Spleen (tissue), 7 donors: Measurements from ENCODE around the gene KLC4.

ENCODE experiments used
- CTCF ChIP-seq, 11 experiments: fragments of 200-600 bp in 7 of 11; fragments of 450-650 bp in 4 of 11; sonication (generic) in 4 of 11; IDR thresholded peaks in 8 of 11; conservative IDR thresholded peaks in 3 of 11; 1 replicate in 7 of 11; 2 replicates in 4 of 11; pipeline versions ENCODE4 v1.4.0 to v1.8.0; 2016 to 2021; ENCODE audit warnings: antibody characterized with exemption in 11 of 11, inconsistent platforms in 4 of 11, mild to moderate bottlenecking in 1 of 11
- POLR2A ChIP-seq, 3 donors: fragments of 450-650 bp; IDR thresholded peaks; one replicate each; pipeline ENCODE4 v1.5.1; 2017; ENCODE audit warnings: antibody characterized with exemption in 3 of 3, mild to moderate bottlenecking in 1 of 3
- POLR2AphosphoS5 ChIP-seq, 3 donors: sonication (generic); formaldehyde crosslinking; IDR thresholded peaks; one replicate each; pipeline ENCODE4 v1.5.1; 2017; ENCODE audit warnings: antibody characterized with exemption in 3 of 3
- donor health status: DM: no; HTN: no; CAD: no; lungs with moderate emphysema.
- donor health status: DM: no; HTN: no; CAD: no.
- donor health status: DM: no; HTN: no; CAD: no.

GRCh38 chr6:43060034-43060754, 763 bp downstream of the KLC4 start:
- TF ChIP-seq CTCF (IDR thresholded peaks at IDR 0.05 in 8 of 11, conservative IDR thresholded peaks at IDR 0.05 in 3 of 11) (no peak), POLR2A (IDR thresholded peaks at IDR 0.05) (no peak), POLR2AphosphoS5 (IDR thresholded peaks at IDR 0.05) (no peak)
